Muscle layer of duodenum (tissue), 2 donors: ENCODE measurements around the gene WDR93.

Experiments
- H3K27ac ChIP-seq: one replicate; pipeline ENCODE4 v1.7.0; 2013; ENCODE audit warnings: mild to moderate bottlenecking, low read length
- H3K27me3 ChIP-seq: one replicate; pipeline ENCODE4 v1.7.0; 2013; ENCODE audit warnings: low read depth, mild to moderate bottlenecking, control low read depth, low read length
- H3K36me3 ChIP-seq, 2 donors: one replicate each; pipeline ENCODE4 v1.7.0; 2013; ENCODE audit warnings: low read length in 2 of 2, control low read depth in 1 of 2, mild to moderate bottlenecking in 1 of 2; ENCODE audit not compliant: insufficient read depth in 2 of 2, control insufficient read depth in 1 of 2
- H3K4me1 ChIP-seq, 2 donors: one replicate each; pipeline ENCODE4 v1.7.0; 2013; ENCODE audit warnings: low read length in 2 of 2, mild to moderate bottlenecking in 2 of 2, control low read depth in 1 of 2, moderate library complexity in 1 of 2; ENCODE audit not compliant: insufficient read depth in 2 of 2, control insufficient read depth in 1 of 2
- H3K4me3 ChIP-seq, 2 donors: one replicate each; pipeline ENCODE4 v1.7.0; 2013; ENCODE audit warnings: low read length in 2 of 2, low read depth in 1 of 2, mild to moderate bottlenecking in 1 of 2
- H3K9me3 ChIP-seq, 2 donors: one replicate each; pipeline ENCODE4 v1.7.0; 2013; ENCODE audit warnings: low read length in 2 of 2, control low read depth in 1 of 2, mild to moderate bottlenecking in 1 of 2; ENCODE audit not compliant: control insufficient read depth in 1 of 2
- donor health status: healthy.

Gene WDR93

GRCh38 chr15:89665449-89666181 lies 25.0 kb upstream of the WDR93 start:
- H3K9me3 ChIP-seq: no peaks in the 10 kb centered on the region
- peaks cover 5 to 8% of the 10 kb centered on the region in 2 donors for H3K4me1 ChIP-seq
- no peaks in the 10 kb centered on the region for H3K36me3 ChIP-seq
- H3K27ac ChIP-seq: no peak overlapping the region
- H3K4me3 ChIP-seq: peak overlapping the region in 1 of 2 donors; percentile 43
- H3K27me3 ChIP-seq: no peaks in the 10 kb centered on the region

GRCh38 chr15:89666184-89666857 lies 24.3 kb upstream of the WDR93 start:
- Histone ChIP-seq H3K9me3 (no peaks in the 10 kb centered on the region), H3K4me3 (peak overlapping the region in 1 of 2 donors; percentile 43)

GRCh38 chr15:89666858-89667705 lies 23.5 kb upstream of the WDR93 start:
- no peaks in the 10 kb centered on the region for H3K36me3 ChIP-seq
- peaks cover 5 to 8% of the 10 kb centered on the region in 2 donors for H3K4me1 ChIP-seq
- no peaks in the 10 kb centered on the region for H3K9me3 ChIP-seq
- no peak overlapping the region for H3K27ac ChIP-seq
- H3K27me3 ChIP-seq: no peaks in the 10 kb centered on the region
- H3K4me3 ChIP-seq: no peak overlapping the region

More at GRCh38 chr15:89666184-89666857, 24.3 kb upstream of the WDR93 start:
- no peaks in the 10 kb centered on the region for H3K27me3 ChIP-seq
- H3K36me3 ChIP-seq: no peaks in the 10 kb centered on the region
- peaks cover 5 to 8% of the 10 kb centered on the region in 2 donors for H3K4me1 ChIP-seq
- no peak overlapping the region for H3K27ac ChIP-seq

DNA sequence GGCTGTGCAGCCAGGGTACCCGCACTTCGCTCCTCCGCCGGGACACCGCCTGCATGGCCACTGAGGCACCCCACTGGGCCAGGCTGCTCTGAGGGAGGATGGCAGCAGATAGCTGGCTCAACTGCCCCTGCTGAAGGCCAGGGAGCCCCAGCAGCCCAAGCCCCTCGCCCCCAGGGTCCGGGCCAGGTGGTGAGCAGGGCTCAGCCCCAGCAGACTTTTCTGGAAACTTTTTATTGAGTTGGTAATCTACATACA lies 23.0 kb upstream of the WDR93 start:
- Histone ChIP-seq H3K27me3 (no peaks in the 10 kb centered on the region), H3K36me3 (no peaks in the 10 kb centered on the region), H3K9me3 (no peaks in the 10 kb centered on the region), H3K27ac (no peak overlapping the region), H3K4me3 (no peak overlapping the region), H3K4me1 (peaks cover 2 to 8% of the 10 kb centered on the region in 2 donors)

GRCh38 chr15:89668171-89668570 lies 22.4 kb upstream of the WDR93 start:
- H3K36me3 ChIP-seq: no peaks in the 10 kb centered on the region
- H3K4me1 ChIP-seq: peaks cover 0 to 8% of the 10 kb centered on the region in 2 donors
- H3K9me3 ChIP-seq: no peaks in the 10 kb centered on the region
- no peak overlapping the region for H3K4me3 ChIP-seq
- no peaks in the 10 kb centered on the region for H3K27me3 ChIP-seq
- H3K27ac ChIP-seq: no peak overlapping the region

- Histone ChIP-seq H3K36me3 (no peaks in the 10 kb centered on the region), H3K4me3 (no peak overlapping the region), H3K27ac (no peak overlapping the region), H3K4me1 (peaks cover 0 to 7% of the 10 kb centered on the region in 2 donors), H3K27me3 (no peaks in the 10 kb centered on the region), H3K9me3 (no peaks in the 10 kb centered on the region)
These were observed 21.2 kb upstream of the WDR93 start for GRCh38 chr15:89669309-89669865.

DNA sequence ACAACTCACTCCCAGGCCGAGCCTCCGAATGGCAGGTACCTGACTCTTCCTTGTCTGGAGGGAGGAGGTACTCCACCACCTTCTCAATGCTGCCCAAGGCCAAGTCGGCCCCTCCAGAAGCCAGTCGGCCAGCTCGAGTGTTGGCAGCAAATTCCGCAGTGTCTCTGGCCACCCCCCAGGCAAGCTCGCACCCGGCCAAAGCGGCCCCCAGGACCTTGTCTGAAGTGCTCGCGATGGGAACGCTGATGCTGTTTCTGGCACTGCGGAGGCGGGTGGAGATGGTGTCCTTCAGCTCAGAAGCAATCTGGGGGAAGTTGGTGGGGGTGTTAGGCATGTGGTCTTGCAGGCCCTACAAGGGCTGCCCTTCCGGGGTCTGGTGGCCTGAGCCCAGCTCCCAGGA lies 20.7 kb upstream of the WDR93 start:
- no peaks in the 10 kb centered on the region for H3K9me3 ChIP-seq
- no peak overlapping the region for H3K27ac ChIP-seq
- no peaks in the 10 kb centered on the region for H3K36me3 ChIP-seq
- peaks cover 0 to 2% of the 10 kb centered on the region in 2 donors for H3K4me1 ChIP-seq
- H3K27me3 ChIP-seq: no peaks in the 10 kb centered on the region
- H3K4me3 ChIP-seq: no peak overlapping the region

DNA sequence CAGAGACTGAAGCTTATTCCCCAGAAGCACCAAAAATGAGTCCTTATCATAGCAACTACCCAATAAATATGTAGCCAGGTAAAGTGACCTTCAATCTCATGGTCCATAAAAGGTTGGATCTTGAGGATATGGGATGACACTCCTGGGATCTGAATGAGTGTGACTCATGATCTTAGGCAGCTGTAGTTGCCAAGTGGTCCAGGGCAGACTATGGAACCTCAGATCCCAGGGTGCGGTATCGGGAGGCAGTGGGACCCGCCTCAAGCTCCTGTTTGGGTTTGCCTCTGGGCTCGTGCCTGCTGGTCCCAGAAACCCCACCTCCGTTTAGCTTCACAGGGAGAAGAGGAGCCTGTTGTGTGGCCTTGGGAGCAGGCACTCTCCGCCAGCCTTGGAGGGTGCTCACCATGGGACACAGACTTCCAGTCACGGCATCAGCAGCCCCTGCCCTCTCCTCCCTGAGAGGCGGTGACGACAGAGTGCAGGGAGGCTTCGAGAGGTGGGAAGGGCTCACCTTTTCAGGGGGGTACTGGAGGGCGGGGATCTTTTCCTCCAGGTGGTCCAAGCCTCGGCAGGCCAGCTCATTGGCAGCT lies 19.5 kb upstream of the WDR93 start:
- Histone ChIP-seq H3K9me3 (no peaks in the 10 kb centered on the region), H3K27ac (no peak overlapping the region), H3K4me1 (no peaks in the 10 kb centered on the region), H3K36me3 (no peaks in the 10 kb centered on the region), H3K4me3 (no peak overlapping the region), H3K27me3 (no peaks in the 10 kb centered on the region)

DNA sequence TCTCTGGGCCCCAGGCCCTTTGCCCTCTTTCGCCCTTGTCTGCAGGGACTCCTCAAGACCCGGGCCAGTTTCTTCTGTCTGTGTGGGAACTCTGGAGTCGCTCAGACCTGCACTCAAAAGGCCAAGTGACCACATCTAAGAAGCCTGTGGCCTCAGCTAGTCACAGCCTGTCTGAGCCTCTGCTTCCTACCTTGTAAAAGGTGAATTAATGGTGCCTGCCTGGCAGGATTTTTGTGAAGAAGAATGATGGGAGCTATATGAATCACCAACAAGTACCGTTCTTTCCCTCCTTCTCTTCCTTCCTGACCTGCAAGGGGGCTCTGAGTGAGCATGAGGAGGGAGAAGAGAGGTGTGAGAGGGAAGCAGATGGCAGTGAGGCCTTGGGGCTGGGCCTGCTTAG lies 18.9 kb upstream of the WDR93 start:
- no peaks in the 10 kb centered on the region for H3K9me3 ChIP-seq
- H3K4me3 ChIP-seq: no peak overlapping the region
- H3K27ac ChIP-seq: no peak overlapping the region
- H3K36me3 ChIP-seq: no peaks in the 10 kb centered on the region
- no peaks in the 10 kb centered on the region for H3K27me3 ChIP-seq
- no peaks in the 10 kb centered on the region for H3K4me1 ChIP-seq

DNA sequence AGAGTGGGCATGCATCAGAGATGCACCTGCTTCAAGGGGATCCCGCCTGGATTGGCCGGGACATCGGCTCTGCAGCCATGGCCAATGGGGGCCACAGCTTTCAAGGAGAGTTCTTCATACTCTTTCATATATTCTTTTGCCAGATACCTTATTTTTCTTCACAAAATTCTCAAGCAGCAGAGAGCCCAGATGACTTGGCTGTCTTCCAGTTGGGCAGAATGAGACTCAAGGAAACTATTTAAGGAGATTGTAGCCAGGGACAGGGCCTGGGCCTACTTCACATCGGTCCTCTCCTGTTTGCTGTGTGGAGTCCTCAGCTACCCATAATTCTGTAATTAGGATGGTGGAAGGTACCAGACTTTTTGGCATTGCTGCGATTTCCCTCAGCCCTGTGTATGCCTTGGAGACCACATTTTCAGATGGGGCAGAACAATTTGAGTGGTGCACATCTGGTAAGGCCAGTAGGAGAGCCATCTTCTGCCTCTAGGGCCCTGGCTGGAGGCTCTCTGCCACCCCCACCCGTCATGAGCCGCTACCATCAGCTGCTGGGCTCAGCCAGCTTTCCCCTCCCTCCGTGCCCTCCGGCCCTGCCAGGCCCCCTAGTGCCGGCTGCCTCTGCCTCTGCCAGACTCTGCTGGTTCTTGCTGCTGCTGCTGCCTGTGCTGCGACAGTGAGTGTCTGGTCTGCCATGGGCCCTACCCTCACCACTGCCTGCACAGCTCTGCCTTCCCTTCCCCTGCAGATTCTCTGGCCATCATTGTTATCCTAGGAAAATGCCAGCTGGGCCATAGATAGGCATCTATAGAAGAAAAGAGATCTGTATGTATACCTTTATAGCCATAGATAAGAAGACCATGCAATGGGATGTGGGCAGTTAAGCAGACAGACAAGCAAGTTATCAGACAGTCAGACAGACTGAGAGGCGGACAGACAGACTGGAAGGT lies 18.1 kb upstream of the WDR93 start:
- Histone ChIP-seq H3K27me3 (no peaks in the 10 kb centered on the region), H3K27ac (no peak overlapping the region), H3K36me3 (no peaks in the 10 kb centered on the region), H3K4me1 (no peaks in the 10 kb centered on the region), H3K4me3 (no peak overlapping the region), H3K9me3 (no peaks in the 10 kb centered on the region)
